Measurements from ENCODE around the gene GGCX.
A peak's percentile ranks its signal among the peaks of the same experiment; 100 is the strongest.

Gene GGCX

DNA sequence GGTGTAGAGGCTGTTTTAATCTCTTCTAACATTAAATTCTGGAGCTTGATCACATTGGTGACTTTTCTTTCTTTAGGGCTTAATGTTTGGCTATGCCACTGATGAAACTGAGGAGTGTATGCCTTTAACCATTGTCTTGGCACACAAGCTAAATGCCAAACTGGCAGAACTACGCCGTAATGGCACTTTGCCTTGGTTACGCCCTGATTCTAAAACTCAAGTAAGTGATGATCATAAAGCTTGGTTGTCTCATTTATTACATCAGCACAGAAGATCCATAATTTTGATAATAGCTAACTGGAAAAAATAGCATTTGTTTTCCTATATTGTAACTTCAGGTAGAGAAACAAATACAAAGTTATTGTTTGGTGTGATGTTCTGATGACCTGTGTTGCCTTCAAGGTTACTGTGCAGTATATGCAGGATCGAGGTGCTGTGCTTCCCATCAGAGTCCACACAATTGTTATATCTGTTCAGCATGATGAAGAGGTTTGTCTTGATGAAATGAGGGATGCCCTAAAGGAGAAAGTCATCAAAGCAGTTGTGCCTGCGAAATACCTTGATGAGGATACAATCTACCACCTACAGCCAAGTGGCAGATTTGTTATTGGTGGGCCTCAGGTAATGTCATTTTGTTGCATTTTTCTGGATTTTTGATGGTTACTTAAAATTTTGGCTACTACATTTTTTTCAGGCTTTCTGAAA, 19.4 kb downstream of the GGCX start:
- no peak for DNase-seq (ENCODE audit: low read depth in 2 of 2)

DNA sequence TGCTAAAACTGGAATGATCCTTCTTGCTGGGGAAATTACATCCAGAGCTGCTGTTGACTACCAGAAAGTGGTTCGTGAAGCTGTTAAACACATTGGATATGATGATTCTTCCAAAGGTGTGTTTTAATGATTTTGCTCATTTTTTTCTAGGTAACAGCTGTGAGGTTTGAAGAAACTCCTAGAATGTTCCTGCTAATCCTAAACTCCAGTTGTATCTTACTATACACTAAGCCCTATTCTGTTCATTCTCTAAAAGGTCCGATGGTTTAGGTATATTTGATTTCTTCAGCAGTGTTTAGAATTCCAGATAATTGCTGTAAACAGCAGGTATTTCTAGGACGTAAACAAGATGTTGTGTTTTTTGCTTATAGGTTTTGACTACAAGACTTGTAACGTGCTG, 20.0 kb downstream of the GGCX start:
- DNase-seq (ENCODE audit: low read depth in 2 of 2): no peak

GRCh38 chr2:85540133-85540648, 21.1 kb downstream of the GGCX start:
- DNase-seq (ENCODE audit: low read depth in 2 of 2): no peak

- peak; percentile 35 to 45 for DNase-seq (ENCODE audit: low read depth in 2 of 2)
Measured at GRCh38 chr2:85539361-85540132, 21.7 kb downstream of the GGCX start.

DNA sequence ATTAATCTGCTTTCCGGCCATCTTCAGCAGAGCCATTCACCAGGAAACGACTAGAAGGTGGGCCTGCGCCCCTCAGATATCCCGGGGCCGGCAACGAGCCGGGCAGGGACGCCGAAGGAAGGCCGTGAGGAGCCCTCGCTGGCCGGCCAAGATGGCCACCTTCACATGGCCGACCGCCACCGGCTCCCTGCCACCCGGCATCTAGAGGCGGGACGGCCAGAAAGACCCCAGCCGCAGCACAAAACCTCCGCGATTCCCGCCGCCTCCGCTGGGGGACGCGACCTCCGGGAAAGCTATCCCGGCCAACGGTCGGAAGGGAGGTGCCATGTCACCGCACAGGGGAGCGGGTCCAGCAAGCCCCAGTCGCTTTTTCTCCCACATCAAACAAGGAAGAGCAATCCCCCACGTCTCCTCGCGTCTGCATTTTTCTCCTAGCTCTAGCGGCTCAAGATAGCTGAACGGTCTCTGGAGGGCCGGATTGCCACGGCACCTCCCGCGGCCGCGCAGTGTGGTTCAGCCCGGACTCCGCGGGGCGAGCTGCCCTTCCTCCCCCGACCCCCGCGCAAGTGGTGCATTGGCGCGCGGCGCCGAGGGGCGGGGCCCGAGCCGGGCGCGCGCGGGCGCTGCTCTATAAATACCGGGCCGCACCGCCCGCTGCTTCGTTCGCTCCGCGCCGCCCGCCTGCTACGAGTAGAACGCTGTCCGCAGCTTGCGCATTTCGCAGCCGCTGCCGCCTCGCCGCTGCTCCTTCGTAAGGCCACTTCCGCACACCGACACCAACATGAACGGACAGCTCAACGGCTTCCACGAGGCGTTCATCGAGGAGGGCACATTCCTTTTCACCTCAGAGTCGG, 22.6 kb downstream of the GGCX start, which contains the start of gene MAT2A:
MAT2A (plus strand) TSS at position 662 of the 854 bp plus-strand sequence; CDS start at position 782, 120 bp downstream.
- DNase-seq (ENCODE audit: low read depth in 2 of 2): peak; percentile 75 to 82

GRCh38 chr2:85537600-85538506, 23.4 kb downstream of the GGCX start:
- DNase-seq (ENCODE audit: low read depth in 2 of 2): no peak

DNA sequence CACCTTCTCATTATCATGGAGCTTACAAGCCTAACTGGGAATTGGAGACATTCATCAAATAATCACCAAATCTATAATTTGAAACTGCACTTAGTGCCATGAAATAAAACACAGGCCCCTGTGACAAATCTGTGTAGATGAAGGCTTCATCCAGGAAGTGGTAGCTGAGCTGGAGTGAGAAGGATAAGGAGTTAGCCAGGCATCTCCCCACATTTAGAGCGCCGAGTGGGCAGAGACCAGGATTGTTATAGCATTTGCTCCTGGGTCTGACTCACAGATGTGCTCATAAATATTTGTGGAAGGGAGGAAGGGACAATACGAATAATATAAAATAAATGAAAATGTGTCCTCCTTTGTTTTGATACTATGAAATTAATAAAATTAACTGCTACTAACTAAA, 24.8 kb downstream of the GGCX start:
- no peak for DNase-seq (ENCODE audit: low read depth in 2 of 2)

DNA sequence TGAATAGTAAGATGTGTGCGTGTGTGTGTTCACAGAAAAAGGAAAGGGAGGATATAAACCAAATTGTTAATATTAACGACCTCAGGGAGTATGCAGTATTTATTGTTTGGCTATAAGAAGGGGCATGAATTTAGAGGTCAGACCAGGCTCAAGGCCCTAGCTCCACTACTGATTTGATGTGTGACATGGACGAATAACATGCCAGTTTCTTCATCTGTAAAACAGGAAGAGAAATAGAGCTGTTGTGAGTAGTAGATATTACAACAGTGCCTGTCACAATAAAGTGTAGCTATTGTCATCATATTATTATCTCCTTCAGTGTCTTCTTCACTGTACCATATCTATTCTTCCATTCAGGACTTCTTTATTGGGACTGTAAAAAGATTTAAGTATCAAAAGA, 26.4 kb downstream of the GGCX start:
- no peak for DNase-seq (ENCODE audit: low read depth in 2 of 2)

GRCh38 chr2:85534099-85534498, 27.2 kb downstream of the GGCX start:
- DNase-seq (ENCODE audit: low read depth in 2 of 2): no peak

GRCh38 chr2:85531589-85531988, 29.7 kb downstream of the GGCX start:
- DNase-seq (ENCODE audit: low read depth in 2 of 2): no peak

- no peak for DNase-seq (ENCODE audit: low read depth in 2 of 2)
Measured at GRCh38 chr2:85529809-85530208, 31.5 kb downstream of the GGCX start.

GRCh38 chr2:85528355-85528754, 32.9 kb downstream of the GGCX start:
- no peak for DNase-seq (ENCODE audit: low read depth in 2 of 2)

GRCh38 chr2:85527787-85528186, 33.5 kb downstream of the GGCX start:
- DNase-seq (ENCODE audit: low read depth in 2 of 2): no peak

GRCh38 chr2:85525567-85525966, 35.7 kb downstream of the GGCX start:
- DNase-seq (ENCODE audit: low read depth in 2 of 2): no peak

GRCh38 chr2:85525029-85525428, 36.3 kb downstream of the GGCX start:
- DNase-seq (ENCODE audit: low read depth in 2 of 2): no peak

GRCh38 chr2:85524336-85524908, 36.9 kb downstream of the GGCX start:
- no peak for DNase-seq (ENCODE audit: low read depth in 2 of 2)

DNA sequence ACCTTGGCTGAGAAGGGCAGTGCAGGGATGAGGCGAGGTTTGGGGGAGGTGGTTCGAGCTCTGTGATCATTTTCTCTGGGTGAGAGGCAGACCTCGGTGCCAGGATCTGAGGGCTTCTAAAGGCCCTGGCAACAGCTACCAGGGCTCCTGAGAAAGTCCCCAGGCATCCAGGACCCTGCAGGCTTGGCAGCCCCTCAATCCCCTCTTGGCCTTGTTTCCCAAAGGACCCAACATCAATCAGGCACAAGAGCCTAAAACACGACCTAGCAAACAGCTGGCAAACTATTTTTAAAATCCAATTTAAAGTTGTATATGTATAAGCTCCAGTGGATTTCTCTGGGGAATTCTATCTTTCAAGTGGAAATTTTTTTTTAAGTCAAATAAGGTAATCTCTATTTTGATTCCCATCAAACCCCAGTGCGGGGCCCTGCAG, 37.4 kb downstream of the GGCX start:
- no peak for DNase-seq (ENCODE audit: low read depth in 2 of 2)

DNA sequence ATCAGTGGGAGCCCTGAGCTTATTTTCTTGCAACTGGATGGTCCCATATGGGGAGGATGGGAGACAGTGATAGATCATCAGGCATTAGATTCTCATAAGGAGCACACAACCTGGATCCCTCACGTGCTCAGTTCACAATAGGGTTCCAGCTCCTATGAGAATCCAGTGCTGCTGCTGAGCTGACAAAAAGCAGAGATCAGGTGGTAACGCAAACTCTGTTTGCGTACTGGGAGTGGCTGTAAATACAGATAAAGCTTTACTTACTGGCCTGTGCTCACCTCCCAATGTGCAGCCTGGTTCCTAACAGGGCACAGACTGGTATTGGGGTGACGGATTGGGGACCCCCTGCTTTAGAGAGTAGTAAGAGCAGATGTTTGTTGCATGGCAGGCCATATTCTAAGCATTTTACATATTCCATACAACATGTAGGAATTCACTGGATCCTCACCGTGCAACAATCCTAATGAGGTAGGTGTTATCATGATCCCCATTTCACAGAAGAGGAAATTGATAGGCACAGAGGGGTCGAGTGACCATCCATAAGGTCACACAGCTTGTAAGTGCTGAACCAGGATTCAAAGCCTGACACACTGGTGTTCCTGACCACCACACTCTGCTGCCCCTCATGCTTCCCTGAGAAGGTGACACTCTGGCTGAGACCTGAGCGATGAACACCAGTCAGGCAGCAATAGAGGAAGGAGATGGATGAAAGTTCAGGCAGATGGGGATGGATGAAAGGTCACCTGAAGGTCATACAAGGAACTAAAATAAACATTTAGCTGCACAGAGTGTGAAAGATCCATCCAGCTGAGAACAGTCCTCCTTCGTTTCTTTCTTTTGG, 38.0 kb downstream of the GGCX start:
- DNase-seq (ENCODE audit: low read depth in 2 of 2): no peak

DNA sequence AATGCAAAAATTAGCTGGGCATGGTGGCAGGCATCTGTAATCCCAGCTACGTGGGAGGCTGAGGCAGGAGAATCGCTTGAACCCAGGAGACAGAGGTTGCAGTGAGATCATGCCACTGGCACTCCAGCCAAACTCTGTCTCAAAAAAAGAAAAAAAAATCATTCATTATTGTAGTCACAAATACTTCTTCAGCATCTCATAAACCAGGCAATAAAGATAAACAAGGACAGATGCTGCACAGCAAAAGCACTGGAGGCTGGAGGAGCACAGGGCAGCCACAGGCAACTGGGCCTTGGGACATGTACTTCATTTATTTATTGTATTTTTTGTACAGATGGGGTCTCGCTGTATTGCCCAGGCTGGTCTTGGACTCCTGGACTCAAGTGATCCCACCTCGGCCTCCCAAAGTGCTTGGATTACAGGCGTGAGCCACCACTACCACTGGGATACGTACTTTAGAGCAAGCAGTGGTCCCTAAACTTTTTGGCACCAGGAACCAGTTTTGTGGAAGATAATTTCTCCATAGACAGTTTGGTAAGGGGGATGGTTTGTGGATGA, 39.1 kb downstream of the GGCX start:
- no peak for DNase-seq (ENCODE audit: low read depth in 2 of 2)

Data from stimulated activated CD8-positive, alpha-beta memory T cell treated with anti-CD3 and anti-CD28 coated beads, Interleukin-2, amount 100 ng/mL, for 1 hour (primary cell).